ENCODE data around the gene DOCK1.
A peak's percentile ranks its signal among the peaks of the same experiment; 100 is the strongest.
"Not testable (repeated sequence)": the region's sequence is repeated elsewhere in the genome, so short reads cannot be mapped to it uniquely, and the experiment has no call there.

The DOCK1 gene

DNA sequence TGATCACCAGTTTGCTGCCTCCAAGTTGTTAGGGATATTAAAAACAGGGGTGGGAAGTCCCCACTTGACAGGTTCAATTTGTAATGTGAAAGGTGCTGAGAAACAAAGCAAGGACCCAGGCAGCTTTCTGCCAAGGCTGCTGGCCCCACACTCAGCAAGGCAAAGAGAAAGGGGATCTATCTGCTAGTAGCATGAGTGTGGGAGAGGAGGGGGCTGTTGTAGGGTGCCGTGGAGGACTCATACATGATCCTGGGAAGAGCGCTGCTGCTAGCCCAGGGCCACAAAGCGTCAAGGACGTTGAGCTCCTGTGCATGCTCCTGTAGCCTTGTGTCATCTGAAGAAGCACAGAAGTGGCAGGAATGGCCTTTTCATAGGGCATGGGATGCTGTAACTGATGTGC lies 387.7 kb downstream of the DOCK1 start:
- DNase-seq = no peak

DNA sequence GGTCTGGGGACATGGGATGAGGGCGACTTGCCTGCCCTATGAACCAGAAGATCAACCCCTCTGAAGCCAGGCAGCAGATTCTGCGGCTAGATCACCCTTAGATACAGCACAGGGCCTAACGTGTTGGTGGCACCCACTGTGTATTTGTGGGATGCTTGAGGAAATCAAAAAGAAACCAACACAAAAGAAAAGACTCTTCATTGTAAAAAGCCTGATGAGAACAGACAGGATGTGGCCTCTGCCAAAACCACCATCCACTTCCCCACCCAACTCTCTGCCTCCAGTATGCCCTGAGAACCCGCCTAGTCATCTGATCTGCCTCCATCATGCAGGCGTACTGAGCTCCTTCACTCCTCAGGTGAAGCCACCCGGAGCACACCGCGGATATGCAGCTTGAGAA lies 388.4 kb downstream of the DOCK1 start:
- DNase-seq = peak; percentile 26

DNA sequence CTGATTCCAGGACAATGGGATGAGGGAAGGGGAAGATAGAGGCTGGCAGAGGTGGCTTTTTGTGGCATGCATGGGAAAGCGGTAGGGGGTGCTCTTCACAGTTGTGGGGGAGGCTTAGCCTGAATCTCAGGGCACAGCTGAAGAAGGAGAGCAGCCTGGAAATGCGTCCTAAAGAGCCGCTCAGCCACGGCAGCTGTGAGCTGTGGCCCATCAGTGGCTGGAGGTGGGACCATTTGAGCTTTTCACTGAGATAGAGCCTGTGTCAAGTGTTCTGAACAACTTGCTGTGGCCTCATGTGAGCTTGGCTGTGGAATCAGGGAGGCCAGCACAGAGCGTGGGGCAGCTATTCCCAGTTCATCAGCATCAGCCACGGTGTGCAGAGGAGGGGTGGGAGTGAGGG lies 391.5 kb downstream of the DOCK1 start:
- no peak for DNase-seq

DNA sequence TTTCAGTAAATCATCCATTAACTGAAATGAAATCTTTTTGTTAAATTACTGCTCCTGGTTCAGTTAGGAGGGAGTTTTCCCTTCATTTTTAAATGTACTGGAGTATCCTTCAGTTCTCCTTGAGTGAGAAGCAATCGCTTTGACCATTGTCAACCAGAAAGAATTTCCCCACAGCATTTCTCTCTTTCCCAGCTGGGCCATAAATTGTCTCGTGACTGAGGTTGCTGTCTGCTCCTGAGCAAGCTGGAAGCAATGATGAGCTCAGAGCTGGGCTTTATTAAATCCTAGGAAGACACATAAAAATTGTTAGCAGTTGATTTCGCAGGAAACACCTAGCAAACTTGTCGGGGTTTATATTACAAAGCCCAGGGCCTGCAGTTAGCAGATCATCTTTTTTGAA lies 393.2 kb downstream of the DOCK1 start:
- DNase-seq = no peak

- DNase-seq = not testable (repeated sequence)
These were observed 394.0 kb downstream of the DOCK1 start for GRCh38 chr10:127299192-127299591.

DNA sequence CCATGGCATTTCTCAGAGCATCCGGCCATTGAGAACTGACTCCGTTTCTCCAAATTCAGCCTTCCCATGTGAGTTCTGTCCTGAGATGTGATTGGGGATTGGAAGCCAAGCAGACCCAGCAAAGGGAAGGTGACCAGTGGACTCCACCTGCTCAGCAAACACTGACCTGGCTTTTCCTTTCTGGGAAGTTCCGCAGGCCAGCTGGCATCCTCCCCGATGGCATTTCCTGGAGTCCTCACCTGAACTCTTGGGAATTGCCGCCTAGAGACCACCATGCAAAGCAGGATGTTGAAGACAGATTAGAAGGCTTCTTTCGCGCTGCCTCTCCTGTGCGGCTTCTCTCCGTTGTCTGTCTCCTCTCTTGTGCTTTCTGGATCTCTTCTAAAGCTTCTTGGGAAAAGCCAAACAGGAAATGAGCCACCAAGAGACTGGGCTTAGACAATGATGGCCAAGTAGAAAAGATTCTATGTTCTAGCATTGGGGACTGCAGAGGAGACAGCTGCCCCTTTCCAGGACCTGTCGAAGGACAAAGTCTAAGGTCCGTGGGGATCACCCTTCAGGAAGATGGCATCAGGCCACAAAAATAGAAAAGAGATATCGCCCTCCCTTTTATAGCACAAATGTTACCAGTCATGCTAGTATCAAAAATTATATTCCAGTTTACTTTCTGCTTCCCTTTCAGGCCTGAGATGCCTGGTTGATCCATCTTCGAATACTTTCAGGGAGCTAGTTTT lies 394.9 kb downstream of the DOCK1 start:
- no peak for DNase-seq

GRCh38 chr10:127300868-127301321 lies 395.7 kb downstream of the DOCK1 start:
- DNase-seq = no peak

- DNase-seq = no peak
These were observed 397.1 kb downstream of the DOCK1 start for GRCh38 chr10:127302343-127302742.

GRCh38 chr10:127303105-127303504 lies 397.9 kb downstream of the DOCK1 start:
- DNase-seq = no peak

GRCh38 chr10:127303746-127304145 lies 398.5 kb downstream of the DOCK1 start:
- no peak for DNase-seq

GRCh38 chr10:127306479-127306878 lies 401.3 kb downstream of the DOCK1 start:
- no peak for DNase-seq

DNA sequence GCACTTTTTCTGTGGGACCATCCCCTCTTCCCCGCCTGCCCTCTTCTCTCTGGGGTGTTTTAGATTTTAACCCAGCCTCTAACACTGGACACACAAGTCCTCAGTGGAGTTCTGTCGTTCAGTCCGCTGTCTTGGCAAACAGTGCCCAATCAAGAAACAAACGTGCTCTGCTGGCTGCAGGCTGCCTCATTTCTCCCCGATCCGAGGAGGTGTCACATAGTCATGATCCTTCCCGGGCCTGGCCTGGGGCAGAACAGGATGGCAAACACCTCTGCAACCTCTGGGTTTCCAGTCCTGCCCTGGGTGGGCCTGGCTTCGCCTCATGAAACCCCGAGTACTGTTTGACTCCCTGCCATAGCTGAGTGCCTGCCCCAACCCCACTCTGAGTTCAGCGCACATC lies 402.1 kb downstream of the DOCK1 start:
- DNase-seq = no peak

- no peak for DNase-seq
These were observed 402.8 kb downstream of the DOCK1 start for GRCh38 chr10:127308031-127308430.

GRCh38 chr10:127309619-127310018 lies 404.4 kb downstream of the DOCK1 start:
- not testable (repeated sequence) for DNase-seq

DNA sequence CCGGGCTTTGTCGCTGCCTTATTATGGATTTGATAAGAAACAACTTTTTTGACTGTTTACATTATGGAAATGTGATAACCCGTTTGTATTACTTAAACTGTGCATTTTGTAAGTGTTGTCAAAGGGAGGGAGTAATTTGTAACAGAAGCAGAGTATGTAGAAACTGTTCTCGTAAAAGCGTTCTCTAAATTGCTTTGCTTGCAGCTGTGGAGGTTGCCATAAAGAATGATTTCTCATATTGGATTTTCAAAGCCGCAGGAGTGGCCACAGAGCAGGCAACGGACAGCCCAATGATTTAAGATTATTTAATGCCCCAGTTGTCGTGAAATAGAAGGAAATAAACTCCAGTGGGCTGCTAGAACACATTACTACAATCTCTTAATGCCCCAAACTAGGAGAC lies 405.2 kb downstream of the DOCK1 start:
- no peak for DNase-seq

- DNase-seq = no peak
These were observed 405.7 kb downstream of the DOCK1 start for GRCh38 chr10:127310923-127311322.

DNA sequence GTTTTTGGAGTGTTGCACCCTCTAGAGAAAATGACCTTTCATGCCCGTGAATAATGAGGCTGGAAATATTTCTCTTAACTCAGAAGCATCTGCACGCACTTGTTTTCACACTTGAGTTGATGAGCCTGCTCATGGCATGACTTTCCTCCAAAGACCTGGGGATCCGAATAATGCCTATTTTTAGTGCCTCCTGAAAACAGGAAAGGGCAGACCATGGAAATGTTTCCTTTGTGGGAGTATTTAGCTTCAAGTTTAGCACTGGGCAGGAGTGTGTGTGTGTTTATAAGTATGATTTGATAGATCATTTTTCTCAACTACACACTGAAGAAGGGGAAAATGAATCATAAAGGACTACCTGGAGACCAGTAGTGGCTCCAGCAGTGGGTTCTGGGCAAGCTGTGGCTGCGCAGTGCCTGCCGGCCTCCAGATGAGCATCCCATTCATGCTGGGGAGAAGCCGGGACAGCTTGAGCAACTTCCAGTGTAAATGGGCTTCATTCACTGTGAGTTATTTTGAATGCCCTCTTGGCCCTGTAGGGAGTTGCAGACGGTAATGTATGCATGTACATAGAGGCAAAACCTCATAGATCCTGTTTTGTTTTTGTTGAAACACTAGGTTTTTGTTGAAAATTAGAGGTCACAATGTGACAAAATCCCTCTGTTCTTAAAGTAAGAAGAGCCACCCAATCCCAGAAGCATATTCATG lies 408.9 kb downstream of the DOCK1 start:
- DNase-seq = no peak

- DNase-seq = no peak
These were observed 409.6 kb downstream of the DOCK1 start for GRCh38 chr10:127314797-127315196.

- DNase-seq = no peak
These were observed 410.7 kb downstream of the DOCK1 start for GRCh38 chr10:127315888-127316287.

DNA sequence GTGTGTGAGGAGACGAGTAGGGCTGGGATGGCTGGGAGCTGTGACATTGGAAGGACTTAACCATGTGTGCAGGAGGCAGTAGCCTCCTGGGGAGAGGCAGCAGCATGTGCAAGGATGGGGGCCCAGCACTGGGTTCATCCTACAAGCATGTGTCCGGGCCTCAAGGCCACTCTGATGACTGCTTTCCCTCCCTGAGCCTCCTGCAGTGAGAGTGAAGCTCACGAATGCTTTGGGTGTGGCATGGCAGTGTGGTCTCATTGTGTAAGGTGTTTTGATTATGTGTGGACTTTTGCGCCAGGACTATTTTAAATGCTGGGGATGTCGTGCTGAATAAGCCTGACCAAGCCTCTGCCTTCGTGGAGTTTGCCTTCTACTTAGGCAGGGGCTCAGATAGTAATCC lies 413.2 kb downstream of the DOCK1 start:
- no peak for DNase-seq

GRCh38 chr10:127319271-127319670 lies 414.0 kb downstream of the DOCK1 start:
- no peak for DNase-seq

GRCh38 chr10:127319691-127320090 lies 414.5 kb downstream of the DOCK1 start:
- no peak for DNase-seq

GRCh38 chr10:127320176-127320575 lies 414.9 kb downstream of the DOCK1 start:
- no peak for DNase-seq

DNA sequence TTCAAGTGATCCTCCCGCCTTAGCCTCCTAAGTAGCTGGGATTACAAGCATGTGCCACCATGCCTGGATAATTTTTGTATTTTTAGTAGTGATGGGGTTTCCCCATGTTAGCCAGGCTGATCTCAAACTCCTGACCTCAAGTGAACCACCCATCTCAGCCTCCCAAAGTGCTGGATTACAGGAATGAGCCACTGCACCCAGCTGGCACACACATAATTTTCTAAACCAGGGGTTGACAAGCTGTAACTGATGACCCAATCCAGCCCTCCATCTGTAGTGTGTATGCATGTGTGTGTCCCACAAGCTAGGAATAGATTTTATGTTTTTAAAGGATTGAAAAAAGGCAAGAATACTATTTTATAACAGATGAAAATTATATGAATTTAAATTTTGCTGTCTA lies 417.1 kb downstream of the DOCK1 start:
- DNase-seq = no peak

DNA sequence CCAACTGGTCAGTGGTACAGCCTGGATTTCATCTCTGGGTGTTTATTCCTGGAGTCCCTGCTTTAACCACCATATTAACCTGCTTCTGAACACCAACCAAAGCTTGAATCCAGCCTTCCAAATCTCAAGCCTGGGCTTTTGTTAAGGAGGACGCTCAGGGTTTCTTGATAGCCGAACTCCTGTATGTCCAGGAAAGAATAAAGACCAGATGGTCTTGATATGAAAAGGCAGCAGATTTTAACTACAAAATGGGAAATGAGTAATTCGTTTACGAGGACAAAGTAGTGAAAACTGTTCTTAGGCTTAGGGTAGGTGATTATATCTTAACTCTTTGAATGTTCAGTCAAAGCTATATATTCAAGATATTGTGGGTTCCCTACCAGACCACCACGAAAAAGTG lies 420.3 kb downstream of the DOCK1 start:
- no peak for DNase-seq
